Upper lobe of left lung (tissue), 6 donors: ENCODE results near the gene A3GALT2. TPM values are rescaled to one million over a fixed set of nuclear protein-coding genes. Genes with fewer than 3 reads are reported as not detected.

Experiments used
- ATAC-seq, 2 donors: fragments of 200-7000 bp; cut with Tn5 transposase; one replicate each; pipeline ENCODE4 v1.9.1; 2022; ENCODE audit warnings: mild to moderate bottlenecking in 2 of 2, moderate library complexity in 2 of 2; ENCODE audit not compliant: low FRiP score in 2 of 2
- DNase-seq, 2 donors: peaks; one replicate each; pipeline ENCODE4 v3.0.0-alpha.2; 2019 to 2020
- H3K27ac ChIP-seq, 4 donors: fragments of 200-600 bp; sonication (generic); one replicate each; pipeline ENCODE4 v1.5.1; 2016 to 2019
- H3K27me3 ChIP-seq, 4 donors: fragments of 200-600 bp; sonication (generic); one replicate each; pipeline ENCODE4 v1.5.1; 2017 to 2019
- H3K36me3 ChIP-seq, 4 donors: fragments of 200-600 bp; sonication (generic); one replicate each; pipeline ENCODE4 v1.5.1; 2016 to 2019
- H3K4me1 ChIP-seq, 4 donors: fragments of 200-600 bp; sonication (generic); one replicate each; pipeline ENCODE4 v1.5.1; 2018 to 2019
- H3K4me3 ChIP-seq, 4 donors: fragments of 200-600 bp; sonication (generic); one replicate each; pipeline ENCODE4 v1.5.1; 2017 to 2019; ENCODE audit warnings: mild to moderate bottlenecking in 2 of 4, moderate library complexity in 1 of 4
- H3K9me3 ChIP-seq, 4 donors: fragments of 200-600 bp; sonication (generic); one replicate each; pipeline ENCODE4 v1.5.1; 2018 to 2019
- CTCF ChIP-seq, 6 experiments: fragments of 450-650 bp in 4 of 6; fragments of 200-600 bp in 2 of 6; sonication (generic) in 2 of 6; IDR thresholded peaks; one replicate each; pipeline ENCODE4 v1.5.1; 2016 to 2019; ENCODE audit warnings: antibody characterized with exemption in 6 of 6
- EP300 ChIP-seq, 4 donors: sonication (generic); formaldehyde crosslinking; IDR thresholded peaks; one replicate each; pipeline ENCODE4 v1.5.1; 2017; ENCODE audit warnings: antibody characterized with exemption in 4 of 4, control low read depth in 2 of 4
- POLR2A ChIP-seq, 4 donors: fragments of 450-650 bp; IDR thresholded peaks; one replicate each; pipeline ENCODE4 v1.5.1; 2016 to 2017; ENCODE audit warnings: antibody characterized with exemption in 4 of 4, mild to moderate bottlenecking in 2 of 4
- POLR2AphosphoS5 ChIP-seq, 2 donors: sonication (generic); formaldehyde crosslinking; IDR thresholded peaks; one replicate each; pipeline ENCODE4 v1.5.1; 2017; ENCODE audit warnings: antibody characterized with exemption in 2 of 2
- WGBS, 2 donors: methylation state at CpG; one replicate each; pipeline ENCODE4 v1.1.5; 2017 to 2018; 5-methylcytosine and 5-hydroxymethylcytosine counted together
- total RNA-seq, 6 donors: library from RNA; depleted of rRNA in 4 of 6; stranded (reverse); fragments of >200 nt in 4 of 6; gene quantifications; one replicate each; pipeline versions ENCODE4 v1.1.0 to v1.2.1, GENCODE V29; 2016 to 2021
- donor health status: DM: no; HTN: no; CAD: no; lungs with moderate emphysema.
- donor health status: DM: no; HTN: yes; CAD: no; lungs with severe emphysema.

Gene A3GALT2
- total RNA-seq, 6 donors from 2014 or later: 0.79 to 0.91 TPM; not detected in 4

GRCh38 chr1:33266766-33267165 lies 54.1 kb downstream of the A3GALT2 start:
- peak overlapping the region in 2 of 4 donors; percentile 23 to 29 for H3K27ac ChIP-seq
- WGBS, 2 donors: 92 to 93% methylated on average over 3 to 6 of the region's 6 CpGs
- H3K4me1 ChIP-seq: peaks cover 16 to 49% (median 21%) of the 10 kb centered on the region in 4 donors
- TF ChIP-seq POLR2A (IDR thresholded peaks at IDR 0.05) (no peak), CTCF (IDR thresholded peaks at IDR 0.05) (no peak)
- no peak for ATAC-seq
- no peak for DNase-seq
- H3K4me3 ChIP-seq: no peak overlapping the region
- peaks cover 0 to 18% (median 0%) of the 10 kb centered on the region in 4 donors for H3K36me3 ChIP-seq
- H3K27me3 ChIP-seq: no peaks in the 10 kb centered on the region
- no peaks in the 10 kb centered on the region for H3K9me3 ChIP-seq

DNA sequence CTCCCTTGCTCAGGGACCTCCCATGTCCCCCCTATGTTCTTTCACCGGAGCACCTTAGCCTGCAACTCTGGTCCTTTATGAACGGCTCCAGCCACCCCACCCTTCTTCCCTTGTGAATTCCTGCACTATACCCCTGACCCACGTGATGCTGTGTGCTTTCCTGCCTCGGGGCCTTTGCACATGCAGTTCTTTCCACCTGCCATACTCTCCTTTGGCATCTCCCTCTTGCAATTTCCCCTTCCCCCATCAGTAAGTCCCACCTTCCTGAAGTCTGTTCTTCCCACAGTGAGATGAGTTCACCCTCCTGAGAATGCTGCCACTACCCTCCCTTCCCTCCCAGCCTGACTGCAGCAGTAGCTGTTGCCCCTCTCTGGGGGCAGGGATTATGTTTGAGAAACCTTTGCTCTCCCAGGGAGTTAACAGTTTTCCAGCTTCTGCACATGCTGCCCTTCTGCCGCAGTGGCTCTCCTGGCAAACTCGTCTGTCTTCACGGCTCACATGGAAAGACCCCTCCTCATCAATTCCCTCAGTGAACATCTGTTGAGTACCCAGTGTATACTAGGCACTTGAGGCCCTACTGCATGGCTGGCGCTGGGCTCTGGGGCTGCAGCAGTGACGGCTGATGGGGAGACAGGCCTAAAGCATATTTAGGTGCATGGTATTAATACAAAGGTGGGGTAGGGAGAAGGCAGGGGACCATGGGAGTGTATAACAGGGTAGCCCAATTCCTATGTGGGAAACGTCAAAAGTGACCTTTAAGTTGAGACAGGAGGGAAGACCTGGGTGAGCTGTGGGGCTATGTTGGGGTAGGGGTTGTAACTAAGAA lies 54.9 kb downstream of the A3GALT2 start:
- WGBS, 2 donors: 85 to 86% methylated on average over 10 of the region's 10 CpGs
- H3K36me3 ChIP-seq: peaks cover 0 to 18% (median 0%) of the 10 kb centered on the region in 4 donors
- peaks cover 18 to 48% (median 22%) of the 10 kb centered on the region in 4 donors for H3K4me1 ChIP-seq
- H3K4me3 ChIP-seq: no peak overlapping the region
- ATAC-seq (no peak), DNase-seq (no peak)
- no peaks in the 10 kb centered on the region for H3K27me3 ChIP-seq
- H3K27ac ChIP-seq: peak overlapping the region in 2 of 4 donors; percentile 9 to 19
- no peaks in the 10 kb centered on the region for H3K9me3 ChIP-seq
- TF ChIP-seq POLR2A (IDR thresholded peaks at IDR 0.05) (no peak), EP300 (IDR thresholded peaks at IDR 0.05) (no peak), POLR2AphosphoS5 (IDR thresholded peaks at IDR 0.05) (no peak), CTCF (IDR thresholded peaks at IDR 0.05) (no peak)

GRCh38 chr1:33263890-33264504 lies 56.9 kb downstream of the A3GALT2 start:
- peaks cover 18 to 47% (median 24%) of the 10 kb centered on the region in 4 donors for H3K4me1 ChIP-seq
- H3K4me3 ChIP-seq: no peak overlapping the region
- peak overlapping the region in 1 of 4 donors; percentile 49 for H3K27ac ChIP-seq
- DNase-seq (peak in 1 of 2 donors; percentile 29), ATAC-seq (no peak)
- no peaks in the 10 kb centered on the region for H3K27me3 ChIP-seq
- peaks cover 0 to 4% (median 0%) of the 10 kb centered on the region in 4 donors for H3K36me3 ChIP-seq
- H3K9me3 ChIP-seq: no peaks in the 10 kb centered on the region
- 74 to 94% methylated on average over 3 to 4 of the region's 5 CpGs for WGBS, 2 donors
- TF ChIP-seq POLR2AphosphoS5 (IDR thresholded peaks at IDR 0.05) (no peak), CTCF (IDR thresholded peaks at IDR 0.05) (no peak), EP300 (IDR thresholded peaks at IDR 0.05) (no peak), POLR2A (IDR thresholded peaks at IDR 0.05) (no peak)

GRCh38 chr1:33261344-33261743 lies 59.6 kb downstream of the A3GALT2 start:
- Histone ChIP-seq H3K27ac (no peak overlapping the region), H3K36me3 (peaks cover 0 to 4% (median 0%) of the 10 kb centered on the region in 4 donors), H3K4me3 (no peak overlapping the region), H3K4me1 (peaks cover 22 to 55% (median 29%) of the 10 kb centered on the region in 4 donors), H3K27me3 (no peaks in the 10 kb centered on the region), H3K9me3 (no peaks in the 10 kb centered on the region)
- DNase-seq (no peak), ATAC-seq (no peak)
- WGBS, 2 donors: 82 to 86% methylated on average over 7 of the region's 7 CpGs
- TF ChIP-seq POLR2AphosphoS5 (IDR thresholded peaks at IDR 0.05) (no peak), POLR2A (IDR thresholded peaks at IDR 0.05) (no peak), EP300 (IDR thresholded peaks at IDR 0.05) (no peak), CTCF (IDR thresholded peaks at IDR 0.05) (no peak)
